Upper lobe of left lung (tissue), 6 donors: ENCODE data around the gene SNRNP70. TPM values are rescaled to one million over a fixed set of nuclear protein-coding genes. Genes with fewer than 3 reads are reported as not detected.
"Not testable (repeated sequence)": the region's sequence is repeated elsewhere in the genome, so short reads cannot be mapped to it uniquely, and the experiment has no call there.

Source experiments
- ATAC-seq, 2 donors: fragments of 200-7000 bp; cut with Tn5 transposase; one replicate each; pipeline ENCODE4 v1.9.1; 2022; ENCODE audit warnings: mild to moderate bottlenecking in 2 of 2, moderate library complexity in 2 of 2; ENCODE audit not compliant: low FRiP score in 2 of 2
- DNase-seq, 2 donors: peaks; one replicate each; pipeline ENCODE4 v3.0.0-alpha.2; 2019 to 2020
- H3K27ac ChIP-seq, 4 donors: fragments of 200-600 bp; sonication (generic); one replicate each; pipeline ENCODE4 v1.5.1; 2016 to 2019
- H3K27me3 ChIP-seq, 4 donors: fragments of 200-600 bp; sonication (generic); one replicate each; pipeline ENCODE4 v1.5.1; 2017 to 2019
- H3K36me3 ChIP-seq, 4 donors: fragments of 200-600 bp; sonication (generic); one replicate each; pipeline ENCODE4 v1.5.1; 2016 to 2019
- H3K4me1 ChIP-seq, 4 donors: fragments of 200-600 bp; sonication (generic); one replicate each; pipeline ENCODE4 v1.5.1; 2018 to 2019
- H3K4me3 ChIP-seq, 4 donors: fragments of 200-600 bp; sonication (generic); one replicate each; pipeline ENCODE4 v1.5.1; 2017 to 2019; ENCODE audit warnings: mild to moderate bottlenecking in 2 of 4, moderate library complexity in 1 of 4
- H3K9me3 ChIP-seq, 4 donors: fragments of 200-600 bp; sonication (generic); one replicate each; pipeline ENCODE4 v1.5.1; 2018 to 2019
- CTCF ChIP-seq, 6 experiments: fragments of 450-650 bp in 4 of 6; fragments of 200-600 bp in 2 of 6; sonication (generic) in 2 of 6; IDR thresholded peaks; one replicate each; pipeline ENCODE4 v1.5.1; 2016 to 2019; ENCODE audit warnings: antibody characterized with exemption in 6 of 6
- EP300 ChIP-seq, 4 donors: sonication (generic); formaldehyde crosslinking; IDR thresholded peaks; one replicate each; pipeline ENCODE4 v1.5.1; 2017; ENCODE audit warnings: antibody characterized with exemption in 4 of 4, control low read depth in 2 of 4
- POLR2A ChIP-seq, 4 donors: fragments of 450-650 bp; IDR thresholded peaks; one replicate each; pipeline ENCODE4 v1.5.1; 2016 to 2017; ENCODE audit warnings: antibody characterized with exemption in 4 of 4, mild to moderate bottlenecking in 2 of 4
- WGBS, 2 donors: methylation state at CpG; one replicate each; pipeline ENCODE4 v1.1.5; 2017 to 2018; 5-methylcytosine and 5-hydroxymethylcytosine counted together
- total RNA-seq, 6 donors: library from RNA; depleted of rRNA in 4 of 6; stranded (reverse); fragments of >200 nt in 4 of 6; gene quantifications; one replicate each; pipeline versions ENCODE4 v1.1.0 to v1.2.1, GENCODE V29; 2016 to 2021
- donor health status: DM: no; HTN: no; CAD: no; lungs with moderate emphysema.
- donor health status: DM: no; HTN: yes; CAD: no; lungs with severe emphysema.

The SNRNP70 gene
- total RNA-seq, 6 donors from 2014 or later = 147 to 1,500 (median 176) TPM

DNA sequence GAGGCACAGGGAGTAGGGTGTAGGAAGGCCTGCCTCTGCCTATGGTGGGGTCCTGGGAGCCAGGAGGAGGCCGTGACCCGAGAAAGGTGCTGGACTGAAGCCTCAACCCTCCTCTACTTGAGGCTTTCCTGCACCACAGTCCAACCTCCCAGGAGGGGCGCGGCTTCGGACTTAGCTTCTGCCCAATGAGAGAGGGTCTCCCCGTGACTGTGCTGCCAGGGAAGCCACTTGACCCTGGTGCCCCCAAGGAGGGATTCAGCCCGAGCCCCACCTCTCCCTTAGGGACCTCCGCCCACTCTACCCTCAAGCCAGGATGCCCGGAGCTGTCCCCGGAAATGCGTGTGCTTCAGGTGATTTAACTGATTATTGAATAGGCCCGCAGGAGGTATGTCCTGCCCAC, 36.2 kb upstream of the SNRNP70 start, which contains the start of gene CGB8:
TSS of gene CGB8 (minus strand) at position 101 of the 400 bp plus-strand sequence. CDS start 372 bp downstream, outside the sequence.
- H3K4me3 ChIP-seq, H3K4me1 ChIP-seq, ATAC-seq, DNase-seq, H3K9me3 ChIP-seq, H3K27ac ChIP-seq, H3K27me3 ChIP-seq, H3K36me3 ChIP-seq: not testable (repeated sequence)
- 72 to 80% methylated on average over 1 to 10 of the region's 12 CpGs for WGBS, 2 donors

DNA sequence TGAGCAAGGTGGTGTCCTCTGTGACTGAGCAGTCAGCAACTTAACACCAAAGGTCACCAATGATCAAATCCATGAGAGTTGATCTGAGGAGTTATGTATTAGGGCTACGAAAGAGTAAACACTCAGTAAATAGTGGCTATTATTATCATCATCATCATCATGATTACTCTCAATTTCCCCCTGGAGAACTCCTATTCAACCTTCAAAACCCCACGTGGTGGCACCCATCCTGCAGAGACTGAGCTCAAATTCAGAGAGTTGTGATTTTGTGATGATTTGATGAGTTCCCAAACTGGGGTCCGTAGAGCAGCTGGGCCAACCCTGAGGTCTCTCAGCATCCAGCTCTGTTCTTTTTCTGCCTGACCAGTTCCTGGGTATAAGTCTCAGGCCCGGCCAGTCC, 35.4 kb upstream of the SNRNP70 start:
- not testable (repeated sequence) for H3K4me3 ChIP-seq, H3K36me3 ChIP-seq, ATAC-seq, H3K27ac ChIP-seq, H3K9me3 ChIP-seq, H3K4me1 ChIP-seq, DNase-seq, H3K27me3 ChIP-seq
- 86 to 88% methylated on average over 2 to 4 of the region's 4 CpGs for WGBS, 2 donors

GRCh38 chr19:49050376-49051033, 34.7 kb upstream of the SNRNP70 start:
- DNase-seq, ATAC-seq: not testable (repeated sequence)

DNA sequence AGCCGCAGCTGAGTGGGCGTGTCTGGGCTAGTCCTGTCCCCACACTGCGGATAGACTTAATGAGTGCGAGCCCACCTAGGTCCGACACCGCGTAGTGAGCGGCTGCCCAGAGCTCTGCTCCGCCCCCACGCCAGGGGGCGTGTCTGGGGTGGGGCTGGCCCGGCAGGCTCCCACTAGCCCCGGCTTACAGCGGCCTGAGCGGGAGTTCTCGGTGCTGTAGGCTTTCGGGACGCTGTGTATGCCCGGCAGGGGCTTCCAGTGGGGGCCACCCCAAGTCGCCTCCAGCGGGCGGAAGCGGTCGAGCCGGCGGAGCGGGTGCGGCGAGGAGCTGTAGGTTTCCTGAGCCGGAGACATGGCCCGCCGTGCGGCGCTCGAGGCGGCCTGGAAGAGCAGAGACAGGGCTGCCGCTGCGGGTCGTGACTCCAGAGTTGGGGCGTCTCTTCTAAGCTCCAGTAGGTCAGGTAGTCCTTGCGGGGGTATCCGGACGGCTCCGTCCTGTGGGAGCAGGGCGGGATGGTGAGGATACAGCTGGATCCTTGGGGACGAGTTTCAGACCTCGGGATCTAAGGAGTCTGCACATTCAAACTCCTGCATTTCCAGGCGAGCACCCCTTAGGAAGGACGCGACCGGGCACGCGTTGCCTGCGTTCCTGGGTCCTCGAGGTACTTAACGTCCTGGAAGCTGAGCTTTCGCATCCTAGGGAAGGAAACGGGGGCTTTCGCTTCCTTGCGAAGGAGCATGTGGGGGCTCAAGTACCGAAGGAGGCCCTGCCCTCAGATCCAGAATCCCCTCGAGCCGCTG, 28.9 kb upstream of the SNRNP70 start:
- H3K27me3 ChIP-seq = peaks cover 0 to 13% (median 3%) of the 10 kb centered on the region in 4 donors
- WGBS, 2 donors = 3% methylated on average over 52 of the region's 63 CpGs; no CpG with 5 or more reads in 1 of the 2 donors
- peak; percentile 87 to 91 for ATAC-seq
- H3K27ac ChIP-seq = peak overlapping the region in 1 of 4 donors; percentile 40
- H3K4me3 ChIP-seq = peak overlapping the region; percentile 43 to 55 (median 50)
- no peaks in the 10 kb centered on the region for H3K36me3 ChIP-seq
- TF ChIP-seq CTCF (IDR thresholded peaks at IDR 0.05) = peak in 4 of 6 experiments; percentile 34 to 43 (median 36)
- TF ChIP-seq POLR2A (IDR thresholded peaks at IDR 0.05) = no peak
- peak; percentile 57 to 93 for DNase-seq
- H3K9me3 ChIP-seq = no peaks in the 10 kb centered on the region
- peaks cover 16 to 27% (median 22%) of the 10 kb centered on the region in 4 donors for H3K4me1 ChIP-seq

More at GRCh38 chr19:49050376-49051033, 34.7 kb upstream of the SNRNP70 start:
- not testable (repeated sequence) for H3K27ac ChIP-seq, H3K4me1 ChIP-seq, H3K27me3 ChIP-seq, H3K9me3 ChIP-seq, H3K4me3 ChIP-seq, H3K36me3 ChIP-seq
- 66 to 84% methylated on average over 4 to 23 of the region's 24 CpGs for whole genome bisulfite sequencing, 2 donors

DNA sequence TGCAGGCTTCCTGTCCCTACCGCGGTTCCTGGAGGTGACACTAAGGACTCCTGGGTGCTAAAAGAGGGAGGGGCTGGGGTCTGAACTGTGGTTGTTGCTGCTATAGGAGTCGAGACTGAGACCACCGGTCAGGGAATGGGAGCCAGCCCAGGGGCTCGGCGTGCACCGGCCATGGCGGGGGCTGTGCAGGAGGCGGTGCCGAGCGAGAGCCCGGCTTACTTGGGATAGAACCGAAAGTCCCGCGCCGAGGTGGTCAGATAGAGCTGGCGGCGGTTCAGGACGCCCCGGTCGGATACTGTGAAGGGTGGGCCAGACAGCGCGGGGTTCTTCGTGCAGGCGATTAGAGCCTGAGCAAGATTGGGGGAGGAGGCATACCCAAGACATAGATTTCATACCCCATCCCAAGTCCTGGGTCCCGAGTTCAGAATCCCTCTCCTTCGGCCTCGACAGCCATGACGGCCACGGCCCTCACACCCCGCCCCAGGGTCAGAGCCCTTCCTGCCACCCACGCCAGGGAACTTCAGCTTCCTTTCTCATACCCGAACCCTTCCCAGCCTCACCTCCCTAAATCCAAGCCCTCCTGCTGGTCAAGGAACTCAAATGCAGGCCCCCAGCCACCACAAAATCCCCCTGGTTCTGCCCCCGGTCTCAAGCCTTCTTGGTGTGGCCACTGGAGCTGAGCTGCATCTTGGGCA, 28.2 kb upstream of the SNRNP70 start:
- Histone ChIP-seq H3K27me3 (peaks cover 0 to 13% (median 3%) of the 10 kb centered on the region in 4 donors), H3K4me1 (peaks cover 16 to 27% (median 22%) of the 10 kb centered on the region in 4 donors), H3K4me3 (peak overlapping the region; percentile 38 to 55 (median 50))
- H3K9me3 ChIP-seq, H3K36me3 ChIP-seq, H3K27ac ChIP-seq: not testable (repeated sequence)
- WGBS, 2 donors = 6 to 12% methylated on average over 7 to 34 of the region's 34 CpGs
- ATAC-seq (peak; percentile 16 to 54), DNase-seq (peak in 1 of 2 donors; percentile 81)

DNA sequence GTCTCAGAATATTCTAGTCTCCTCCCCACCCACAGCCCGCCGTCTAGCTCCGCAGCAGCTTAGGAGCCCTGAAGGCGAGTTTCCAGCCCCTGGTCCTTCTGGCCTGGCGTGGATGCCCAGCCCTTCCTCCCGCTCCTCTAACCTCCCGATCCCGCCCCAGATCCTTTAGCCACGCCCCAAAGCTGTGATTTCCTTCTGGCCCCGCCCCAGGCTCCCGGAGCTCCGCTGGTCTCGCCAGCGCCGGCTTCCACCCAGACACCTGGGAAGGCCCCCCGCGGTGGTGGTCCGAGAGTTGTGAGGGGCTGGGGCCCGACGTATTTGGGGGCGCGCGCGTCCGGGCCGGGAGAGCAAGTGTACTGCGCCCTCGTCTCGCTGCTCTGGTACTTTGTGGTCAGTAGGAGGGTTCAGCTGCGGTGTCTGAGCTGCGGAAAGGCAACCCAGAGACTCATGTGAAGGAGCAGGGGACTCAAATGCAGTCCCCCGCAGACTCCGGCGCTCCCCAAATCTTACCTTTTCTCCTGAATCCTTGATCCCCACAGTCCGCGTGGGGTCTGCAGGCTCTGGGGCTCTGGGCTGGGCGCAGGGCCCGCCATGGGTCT, 27.5 kb upstream of the SNRNP70 start, which contains the start of gene CGB7:
TSS of gene CGB7 (minus strand) at position 114 of the 599 bp plus-strand sequence. CDS start 2,374 bp downstream, outside the sequence.
- TF ChIP-seq CTCF (IDR thresholded peaks at IDR 0.05) = no peak
- no peak for TF ChIP-seq EP300 (IDR thresholded peaks at IDR 0.05)
- ATAC-seq (peak; percentile 80 to 86), DNase-seq (peak; percentile 70 to 86)
- H3K4me1 ChIP-seq = peaks cover 16 to 27% (median 22%) of the 10 kb centered on the region in 4 donors
- no peaks in the 10 kb centered on the region for H3K9me3 ChIP-seq
- H3K27me3 ChIP-seq = peaks cover 0 to 13% (median 3%) of the 10 kb centered on the region in 4 donors
- H3K36me3 ChIP-seq = no peaks in the 10 kb centered on the region
- H3K27ac ChIP-seq = no peak within 1 kb of the TSS
- H3K4me3 ChIP-seq = peak within 1 kb of the TSS; percentile 38 to 55 (median 50)
- WGBS, 2 donors = 4 to 9% methylated on average over 7 to 29 of the region's 38 CpGs
